H9 (cell line): Measurements from ENCODE around the gene KDM2B. TPM values are rescaled to one million over a fixed set of nuclear protein-coding genes. Genes with fewer than 3 reads are reported as not detected.

Experiments used
- DNase-seq: peaks from one replicate; pipeline ENCODE4 v3.0.0-alpha.2; 2017
- H2AFZ ChIP-seq: one replicate; pipeline ENCODE4 v1.6.1; 2013; ENCODE audit warnings: mild to moderate bottlenecking, low read length, control low read depth, moderate library complexity
- H2AK5ac ChIP-seq: 2 replicates; pipeline ENCODE4 v1.6.1; 2013; ENCODE audit warnings: low read length, control low read depth, mixed read lengths; ENCODE audit not compliant: insufficient read length
- H2BK120ac ChIP-seq: one replicate; pipeline ENCODE4 v1.6.1; 2013; ENCODE audit warnings: low read depth, mild to moderate bottlenecking, low read length, control low read depth, inconsistent platforms; ENCODE audit not compliant: poor library complexity, severe bottlenecking
- H2BK12ac ChIP-seq: 2 replicates; pipeline ENCODE4 v1.6.1; 2013; ENCODE audit warnings: low read length, control low read depth, mixed read lengths, low read depth; ENCODE audit not compliant: insufficient read length
- H2BK15ac ChIP-seq: 2 replicates; pipeline ENCODE4 v1.6.1; 2013; ENCODE audit warnings: low read depth, low read length, control low read depth
- H2BK20ac ChIP-seq: one replicate; pipeline ENCODE4 v1.6.1; 2013; ENCODE audit warnings: low read depth, mild to moderate bottlenecking, low read length, control low read depth, inconsistent platforms; ENCODE audit not compliant: poor library complexity, severe bottlenecking
- H2BK5ac ChIP-seq: 2 replicates; pipeline ENCODE4 v1.6.1; 2013; ENCODE audit warnings: low read length, control low read depth, mixed read lengths; ENCODE audit not compliant: insufficient read length
- H3K14ac ChIP-seq: 2 replicates; pipeline ENCODE4 v1.6.1; 2013; ENCODE audit warnings: low read length, control low read depth; ENCODE audit not compliant: insufficient read depth
- H3K18ac ChIP-seq: 2 replicates; pipeline ENCODE4 v1.6.1; 2013; ENCODE audit warnings: low read depth, mild to moderate bottlenecking, mixed read lengths, low read length, control low read depth; ENCODE audit not compliant: insufficient read length
- H3K23ac ChIP-seq: 2 replicates; pipeline ENCODE4 v1.6.1; 2013; ENCODE audit warnings: low read length, control low read depth, mixed read lengths, low read depth; ENCODE audit not compliant: insufficient read length
- H3K23me2 ChIP-seq: 2 replicates; pipeline ENCODE4 v1.6.1; 2013; ENCODE audit warnings: low read depth, mild to moderate bottlenecking, mixed read lengths, low read length, control low read depth; ENCODE audit not compliant: insufficient read length, poor library complexity, severe bottlenecking
- H3K27ac ChIP-seq: 2 replicates; pipeline ENCODE4 v1.5.1; 2013; ENCODE audit warnings: low read length, control low read depth, mixed read lengths, low read depth; ENCODE audit not compliant: insufficient read length
- H3K27me3 ChIP-seq: 2 replicates; pipeline ENCODE4 v1.6.1; 2013; ENCODE audit warnings: low read length, control low read depth, inconsistent platforms; ENCODE audit not compliant: insufficient read depth
- H3K4ac ChIP-seq: 2 replicates; pipeline ENCODE4 v1.6.1; 2013; ENCODE audit warnings: low read depth, mild to moderate bottlenecking, control low read depth, inconsistent platforms, low read length, moderate library complexity
- H3K4me1 ChIP-seq: 2 replicates; pipeline ENCODE4 v1.6.1; 2013; ENCODE audit warnings: low read length, control low read depth, inconsistent platforms; ENCODE audit not compliant: insufficient read depth
- H3K4me2 ChIP-seq: 2 replicates; pipeline ENCODE4 v1.6.1; 2013; ENCODE audit warnings: low read length, control low read depth, mixed read lengths; ENCODE audit not compliant: insufficient read length, insufficient read depth
- H3K56ac ChIP-seq: 2 replicates; pipeline ENCODE4 v1.6.1; 2013; ENCODE audit warnings: low read depth, mild to moderate bottlenecking, mixed read lengths, low read length, control low read depth; ENCODE audit not compliant: insufficient read length
- H3K79me1 ChIP-seq: 2 replicates; pipeline ENCODE4 v1.6.1; 2013; ENCODE audit warnings: low read depth, mild to moderate bottlenecking, moderate library complexity, low read length, control low read depth, inconsistent platforms; ENCODE audit not compliant: insufficient read depth, poor library complexity, severe bottlenecking
- H3K79me2 ChIP-seq: 2 replicates; pipeline ENCODE4 v1.6.1; 2013; ENCODE audit warnings: low read length, control low read depth, inconsistent platforms; ENCODE audit not compliant: insufficient read depth
- H3K9ac ChIP-seq: 2 replicates; pipeline ENCODE4 v1.6.1; 2013; ENCODE audit warnings: low read length, control low read depth, mixed read lengths; ENCODE audit not compliant: insufficient read length; ENCODE audit errors: extremely low read depth
- H3K9me3 ChIP-seq: one replicate; pipeline ENCODE4 v1.6.1; 2013; ENCODE audit warnings: low read depth, low read length, inconsistent platforms; ENCODE audit not compliant: control insufficient read depth
- H3T11ph ChIP-seq: one replicate; pipeline ENCODE4 v1.6.1; 2013; ENCODE audit warnings: mild to moderate bottlenecking, low read length, control low read depth, inconsistent platforms
- H4K20me1 ChIP-seq: one replicate; pipeline ENCODE4 v1.6.1; 2013; ENCODE audit not compliant: control insufficient read depth, insufficient read length, insufficient read depth
- H4K5ac ChIP-seq: 2 replicates; pipeline ENCODE4 v1.6.1; 2013; ENCODE audit warnings: low read depth, mild to moderate bottlenecking, mixed read lengths, low read length, control low read depth; ENCODE audit not compliant: insufficient read length
- H4K8ac ChIP-seq: replicated peaks from 2 replicates; pipeline ENCODE4 v1.6.1; 2013; ENCODE audit warnings: low read length, control low read depth, mixed read lengths, low read depth; ENCODE audit not compliant: insufficient read length
- H4K91ac ChIP-seq: 2 replicates; pipeline ENCODE4 v1.6.1; 2013; ENCODE audit warnings: low read depth, mild to moderate bottlenecking, moderate library complexity, mixed read lengths, low read length, control low read depth; ENCODE audit not compliant: insufficient read length
- H3K27ac Mint-ChIP-seq, 3 experiments: 2 replicates in 2 of 3; 3 replicates in 1 of 3; pipeline ENCODE4 v1.8.0; 2020 to 2021; ENCODE audit warnings: mixed read lengths in 3 of 3, mild to moderate bottlenecking in 1 of 3, moderate library complexity in 1 of 3
- H3K27me3 Mint-ChIP-seq: 2 replicates; pipeline ENCODE4 v1.8.0; 2021; ENCODE audit warnings: low read depth, mild to moderate bottlenecking, moderate library complexity, mixed read lengths
- H3K36me3 Mint-ChIP-seq, 3 experiments: 2 replicates in 2 of 3; 3 replicates in 1 of 3; pipeline ENCODE4 v1.8.0; 2020 to 2021; ENCODE audit warnings: low read depth in 3 of 3, mixed read lengths in 3 of 3; ENCODE audit not compliant: insufficient read depth in 1 of 3
- H3K4me1 Mint-ChIP-seq, 2 experiments: 2 replicates each; pipeline ENCODE4 v1.8.0; 2020; ENCODE audit warnings: mixed read lengths in 2 of 2
- H3K4me3 Mint-ChIP-seq, 2 experiments: 2 replicates in 1 of 2; 3 replicates in 1 of 2; pipeline ENCODE4 v1.8.0; 2020 to 2021; ENCODE audit warnings: mild to moderate bottlenecking in 2 of 2, mixed read lengths in 2 of 2, moderate library complexity in 1 of 2
- H3K9me3 Mint-ChIP-seq, 2 experiments: 2 replicates in 1 of 2; 3 replicates in 1 of 2; pipeline ENCODE4 v1.8.0; 2020; ENCODE audit warnings: mild to moderate bottlenecking in 2 of 2, mixed read lengths in 2 of 2, moderate library complexity in 1 of 2
- WGBS: extraction: QIAGEN DNeasy Blood & Tissue Kit; methylation state at CpG from one replicate; pipeline ENCODE4 v1.1.7; 2013; ENCODE audit warnings: missing lambda C conversion rate, low lambda C conversion rate, mixed read lengths; ENCODE audit not compliant: insufficient read length; ENCODE audit errors: extremely low coverage; 5-methylcytosine and 5-hydroxymethylcytosine counted together
- total RNA-seq: library from RNA; stranded (reverse); gene quantifications from 2 replicates; pipeline ENCODE4 v1.2.1, GENCODE V29; 2021
- TF ChIP-seq, protein P1 (sequence below): fragments of 200-600 bp; sonication (generic); conservative IDR thresholded peaks from 3 replicates; pipeline ENCODE4 v1.8.0; 2021; ENCODE audit warnings: antibody characterized with exemption, mild to moderate bottlenecking

The KDM2B gene
- total RNA-seq, 1 experiment from 2014 or later: 143 TPM

- H3K9me3 ChIP-seq: no peaks in the 10 kb centered on the region
- H4K5ac ChIP-seq: no peak overlapping the region
- no peak overlapping the region for H3K14ac ChIP-seq
- H2BK12ac ChIP-seq: no peak overlapping the region
- H3K4me1 ChIP-seq: no peaks in the 10 kb centered on the region
- peaks cover 5% of the 10 kb centered on the region for H4K20me1 ChIP-seq
- Mint-ChIP-seq H3K36me3 (peaks cover 36 to 72% (median 53%) of the 10 kb centered on the region in 3 experiments), H3K27ac (peak overlapping the region; percentile 26 to 92 (median 83); a peak in 5 of 7 replicates), H3K9me3 (peaks cover 4 to 6% of the 10 kb centered on the region in 2 experiments), H3K4me1 (peaks cover 18 to 33% of the 10 kb centered on the region in 2 experiments), H3K27me3 (no peaks in the 10 kb centered on the region), H3K4me3 (no peak overlapping the region)
- no peaks in the 10 kb centered on the region for H3K79me1 ChIP-seq
- H2BK5ac ChIP-seq: no peak overlapping the region
- DNase-seq: no peak
- no peak overlapping the region for H3K23ac ChIP-seq
- no CpG with 5 or more reads among the region's 7 CpGs for WGBS
- H3K27ac ChIP-seq: no peak overlapping the region
- H3K27me3 ChIP-seq: no peaks in the 10 kb centered on the region
- H3K23me2 ChIP-seq: no peaks in the 10 kb centered on the region
- no peak overlapping the region for H3K56ac ChIP-seq
- no peak overlapping the region for H2BK20ac ChIP-seq
- H2AK5ac ChIP-seq: no peak overlapping the region
- H3K4ac ChIP-seq: no peak overlapping the region
- no peak overlapping the region for H3K9ac ChIP-seq
- H3T11ph ChIP-seq: no peak overlapping the region
- no peak overlapping the region for H3K4me2 ChIP-seq
- no peak overlapping the region for H4K91ac ChIP-seq
- no peak overlapping the region for H2AFZ ChIP-seq
- no peak overlapping the region for H3K18ac ChIP-seq
- H4K8ac ChIP-seq: no peak overlapping the region
- TF ChIP-seq, protein P1, sequence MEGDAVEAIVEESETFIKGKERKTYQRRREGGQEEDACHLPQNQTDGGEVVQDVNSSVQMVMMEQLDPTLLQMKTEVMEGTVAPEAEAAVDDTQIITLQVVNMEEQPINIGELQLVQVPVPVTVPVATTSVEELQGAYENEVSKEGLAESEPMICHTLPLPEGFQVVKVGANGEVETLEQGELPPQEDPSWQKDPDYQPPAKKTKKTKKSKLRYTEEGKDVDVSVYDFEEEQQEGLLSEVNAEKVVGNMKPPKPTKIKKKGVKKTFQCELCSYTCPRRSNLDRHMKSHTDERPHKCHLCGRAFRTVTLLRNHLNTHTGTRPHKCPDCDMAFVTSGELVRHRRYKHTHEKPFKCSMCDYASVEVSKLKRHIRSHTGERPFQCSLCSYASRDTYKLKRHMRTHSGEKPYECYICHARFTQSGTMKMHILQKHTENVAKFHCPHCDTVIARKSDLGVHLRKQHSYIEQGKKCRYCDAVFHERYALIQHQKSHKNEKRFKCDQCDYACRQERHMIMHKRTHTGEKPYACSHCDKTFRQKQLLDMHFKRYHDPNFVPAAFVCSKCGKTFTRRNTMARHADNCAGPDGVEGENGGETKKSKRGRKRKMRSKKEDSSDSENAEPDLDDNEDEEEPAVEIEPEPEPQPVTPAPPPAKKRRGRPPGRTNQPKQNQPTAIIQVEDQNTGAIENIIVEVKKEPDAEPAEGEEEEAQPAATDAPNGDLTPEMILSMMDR: no peak
- no peak overlapping the region for H2BK15ac ChIP-seq
- no peaks in the 10 kb centered on the region for H3K79me2 ChIP-seq
- no peak overlapping the region for H2BK120ac ChIP-seq
Observed at GRCh38 chr12:121515615-121516014, 65.2 kb downstream of the KDM2B start.
